AG09309 (cell line): ENCODE results near the gene RNF220.

Experiments
- DNase-seq: peaks from one replicate; pipeline ENCODE4 v3.0.0-alpha.2; 2010; ENCODE audit warnings: low read depth
- H3K4me3 ChIP-seq: 2 replicates; pipeline ENCODE4 v1.5.1; 2011; ENCODE audit warnings: mild to moderate bottlenecking, low read depth, low read length, moderate library complexity; ENCODE audit not compliant: control insufficient read depth
- CTCF ChIP-seq: IDR thresholded peaks from 2 replicates; pipeline ENCODE4 v1.5.1; 2011; ENCODE audit warnings: mild to moderate bottlenecking, low read depth, low read length, inconsistent platforms; ENCODE audit not compliant: insufficient read depth, control insufficient read depth; ENCODE audit errors: missing control alignments

RNF220 gene

GRCh38 chr1:44534771-44535170, 129.7 kb downstream of the RNF220 start:
- DNase-seq = no peak
- TF ChIP-seq CTCF = no peak
- H3K4me3 ChIP-seq = no peak overlapping the region

- TF ChIP-seq CTCF = no peak
- H3K4me3 ChIP-seq = no peak overlapping the region
- DNase-seq = no peak
Observed at GRCh38 chr1:44536357-44537209, 131.5 kb downstream of the RNF220 start.

- no peak overlapping the region for H3K4me3 ChIP-seq
- DNase-seq = no peak
- TF ChIP-seq CTCF = no peak
Observed at GRCh38 chr1:44537538-44537937, 132.5 kb downstream of the RNF220 start.

GRCh38 chr1:44537956-44538355, 132.9 kb downstream of the RNF220 start:
- DNase-seq = no peak
- TF ChIP-seq CTCF = no peak
- H3K4me3 ChIP-seq = no peak overlapping the region

- no peak overlapping the region for H3K4me3 ChIP-seq
- no peak for TF ChIP-seq CTCF
- no peak for DNase-seq
Observed at GRCh38 chr1:44539991-44540730, 135.1 kb downstream of the RNF220 start.

GRCh38 chr1:44542420-44543063, 137.5 kb downstream of the RNF220 start:
- no peak overlapping the region for H3K4me3 ChIP-seq
- DNase-seq = no peak
- TF ChIP-seq CTCF = no peak
